H9 (cell line): Measurements from ENCODE around the gene RPS15A. TPM values are rescaled to one million over a fixed set of nuclear protein-coding genes. Genes with fewer than 3 reads are reported as not detected.
"Not testable (repeated sequence)": the region's sequence is repeated elsewhere in the genome, so short reads cannot be mapped to it uniquely, and the experiment has no call there.

ENCODE experiments used
- DNase-seq: peaks from one replicate; pipeline ENCODE4 v3.0.0-alpha.2; 2017
- H2AFZ ChIP-seq: one replicate; pipeline ENCODE4 v1.6.1; 2013; ENCODE audit warnings: mild to moderate bottlenecking, low read length, control low read depth, moderate library complexity
- H2AK5ac ChIP-seq: 2 replicates; pipeline ENCODE4 v1.6.1; 2013; ENCODE audit warnings: low read length, control low read depth, mixed read lengths; ENCODE audit not compliant: insufficient read length
- H2BK120ac ChIP-seq: one replicate; pipeline ENCODE4 v1.6.1; 2013; ENCODE audit warnings: low read depth, mild to moderate bottlenecking, low read length, control low read depth, inconsistent platforms; ENCODE audit not compliant: poor library complexity, severe bottlenecking
- H2BK12ac ChIP-seq: 2 replicates; pipeline ENCODE4 v1.6.1; 2013; ENCODE audit warnings: low read length, control low read depth, mixed read lengths, low read depth; ENCODE audit not compliant: insufficient read length
- H2BK15ac ChIP-seq: 2 replicates; pipeline ENCODE4 v1.6.1; 2013; ENCODE audit warnings: low read depth, low read length, control low read depth
- H2BK20ac ChIP-seq: one replicate; pipeline ENCODE4 v1.6.1; 2013; ENCODE audit warnings: low read depth, mild to moderate bottlenecking, low read length, control low read depth, inconsistent platforms; ENCODE audit not compliant: poor library complexity, severe bottlenecking
- H2BK5ac ChIP-seq: 2 replicates; pipeline ENCODE4 v1.6.1; 2013; ENCODE audit warnings: low read length, control low read depth, mixed read lengths; ENCODE audit not compliant: insufficient read length
- H3K14ac ChIP-seq: 2 replicates; pipeline ENCODE4 v1.6.1; 2013; ENCODE audit warnings: low read length, control low read depth; ENCODE audit not compliant: insufficient read depth
- H3K18ac ChIP-seq: 2 replicates; pipeline ENCODE4 v1.6.1; 2013; ENCODE audit warnings: low read depth, mild to moderate bottlenecking, mixed read lengths, low read length, control low read depth; ENCODE audit not compliant: insufficient read length
- H3K23ac ChIP-seq: 2 replicates; pipeline ENCODE4 v1.6.1; 2013; ENCODE audit warnings: low read length, control low read depth, mixed read lengths, low read depth; ENCODE audit not compliant: insufficient read length
- H3K23me2 ChIP-seq: 2 replicates; pipeline ENCODE4 v1.6.1; 2013; ENCODE audit warnings: low read depth, mild to moderate bottlenecking, mixed read lengths, low read length, control low read depth; ENCODE audit not compliant: insufficient read length, poor library complexity, severe bottlenecking
- H3K27ac ChIP-seq: 2 replicates; pipeline ENCODE4 v1.5.1; 2013; ENCODE audit warnings: low read length, control low read depth, mixed read lengths, low read depth; ENCODE audit not compliant: insufficient read length
- H3K27me3 ChIP-seq: 2 replicates; pipeline ENCODE4 v1.6.1; 2013; ENCODE audit warnings: low read length, control low read depth, inconsistent platforms; ENCODE audit not compliant: insufficient read depth
- H3K4ac ChIP-seq: 2 replicates; pipeline ENCODE4 v1.6.1; 2013; ENCODE audit warnings: low read depth, mild to moderate bottlenecking, control low read depth, inconsistent platforms, low read length, moderate library complexity
- H3K4me1 ChIP-seq: 2 replicates; pipeline ENCODE4 v1.6.1; 2013; ENCODE audit warnings: low read length, control low read depth, inconsistent platforms; ENCODE audit not compliant: insufficient read depth
- H3K4me2 ChIP-seq: 2 replicates; pipeline ENCODE4 v1.6.1; 2013; ENCODE audit warnings: low read length, control low read depth, mixed read lengths; ENCODE audit not compliant: insufficient read length, insufficient read depth
- H3K56ac ChIP-seq: 2 replicates; pipeline ENCODE4 v1.6.1; 2013; ENCODE audit warnings: low read depth, mild to moderate bottlenecking, mixed read lengths, low read length, control low read depth; ENCODE audit not compliant: insufficient read length
- H3K79me1 ChIP-seq: 2 replicates; pipeline ENCODE4 v1.6.1; 2013; ENCODE audit warnings: low read depth, mild to moderate bottlenecking, moderate library complexity, low read length, control low read depth, inconsistent platforms; ENCODE audit not compliant: insufficient read depth, poor library complexity, severe bottlenecking
- H3K79me2 ChIP-seq: 2 replicates; pipeline ENCODE4 v1.6.1; 2013; ENCODE audit warnings: low read length, control low read depth, inconsistent platforms; ENCODE audit not compliant: insufficient read depth
- H3K9ac ChIP-seq: 2 replicates; pipeline ENCODE4 v1.6.1; 2013; ENCODE audit warnings: low read length, control low read depth, mixed read lengths; ENCODE audit not compliant: insufficient read length; ENCODE audit errors: extremely low read depth
- H3K9me3 ChIP-seq: one replicate; pipeline ENCODE4 v1.6.1; 2013; ENCODE audit warnings: low read depth, low read length, inconsistent platforms; ENCODE audit not compliant: control insufficient read depth
- H3T11ph ChIP-seq: one replicate; pipeline ENCODE4 v1.6.1; 2013; ENCODE audit warnings: mild to moderate bottlenecking, low read length, control low read depth, inconsistent platforms
- H4K20me1 ChIP-seq: one replicate; pipeline ENCODE4 v1.6.1; 2013; ENCODE audit not compliant: control insufficient read depth, insufficient read length, insufficient read depth
- H4K5ac ChIP-seq: 2 replicates; pipeline ENCODE4 v1.6.1; 2013; ENCODE audit warnings: low read depth, mild to moderate bottlenecking, mixed read lengths, low read length, control low read depth; ENCODE audit not compliant: insufficient read length
- H4K8ac ChIP-seq: replicated peaks from 2 replicates; pipeline ENCODE4 v1.6.1; 2013; ENCODE audit warnings: low read length, control low read depth, mixed read lengths, low read depth; ENCODE audit not compliant: insufficient read length
- H4K91ac ChIP-seq: 2 replicates; pipeline ENCODE4 v1.6.1; 2013; ENCODE audit warnings: low read depth, mild to moderate bottlenecking, moderate library complexity, mixed read lengths, low read length, control low read depth; ENCODE audit not compliant: insufficient read length
- H3K27ac Mint-ChIP-seq, 3 experiments: 2 replicates in 2 of 3; 3 replicates in 1 of 3; pipeline ENCODE4 v1.8.0; 2020 to 2021; ENCODE audit warnings: mixed read lengths in 3 of 3, mild to moderate bottlenecking in 1 of 3, moderate library complexity in 1 of 3
- H3K27me3 Mint-ChIP-seq: 2 replicates; pipeline ENCODE4 v1.8.0; 2021; ENCODE audit warnings: low read depth, mild to moderate bottlenecking, moderate library complexity, mixed read lengths
- H3K36me3 Mint-ChIP-seq, 3 experiments: 2 replicates in 2 of 3; 3 replicates in 1 of 3; pipeline ENCODE4 v1.8.0; 2020 to 2021; ENCODE audit warnings: low read depth in 3 of 3, mixed read lengths in 3 of 3; ENCODE audit not compliant: insufficient read depth in 1 of 3
- H3K4me1 Mint-ChIP-seq, 2 experiments: 2 replicates each; pipeline ENCODE4 v1.8.0; 2020; ENCODE audit warnings: mixed read lengths in 2 of 2
- H3K4me3 Mint-ChIP-seq, 2 experiments: 2 replicates in 1 of 2; 3 replicates in 1 of 2; pipeline ENCODE4 v1.8.0; 2020 to 2021; ENCODE audit warnings: mild to moderate bottlenecking in 2 of 2, mixed read lengths in 2 of 2, moderate library complexity in 1 of 2
- H3K9me3 Mint-ChIP-seq, 2 experiments: 2 replicates in 1 of 2; 3 replicates in 1 of 2; pipeline ENCODE4 v1.8.0; 2020; ENCODE audit warnings: mild to moderate bottlenecking in 2 of 2, mixed read lengths in 2 of 2, moderate library complexity in 1 of 2
- WGBS: extraction: QIAGEN DNeasy Blood & Tissue Kit; methylation state at CpG from one replicate; pipeline ENCODE4 v1.1.7; 2013; ENCODE audit warnings: missing lambda C conversion rate, low lambda C conversion rate, mixed read lengths; ENCODE audit not compliant: insufficient read length; ENCODE audit errors: extremely low coverage; 5-methylcytosine and 5-hydroxymethylcytosine counted together
- total RNA-seq: library from RNA; stranded (reverse); gene quantifications from 2 replicates; pipeline ENCODE4 v1.2.1, GENCODE V29; 2021
- TF ChIP-seq, protein P1 (sequence below): fragments of 200-600 bp; sonication (generic); conservative IDR thresholded peaks from 3 replicates; pipeline ENCODE4 v1.8.0; 2021; ENCODE audit warnings: antibody characterized with exemption, mild to moderate bottlenecking

The RPS15A gene
- total RNA-seq, 1 experiment from 2014 or later = 1,990 TPM

DNA sequence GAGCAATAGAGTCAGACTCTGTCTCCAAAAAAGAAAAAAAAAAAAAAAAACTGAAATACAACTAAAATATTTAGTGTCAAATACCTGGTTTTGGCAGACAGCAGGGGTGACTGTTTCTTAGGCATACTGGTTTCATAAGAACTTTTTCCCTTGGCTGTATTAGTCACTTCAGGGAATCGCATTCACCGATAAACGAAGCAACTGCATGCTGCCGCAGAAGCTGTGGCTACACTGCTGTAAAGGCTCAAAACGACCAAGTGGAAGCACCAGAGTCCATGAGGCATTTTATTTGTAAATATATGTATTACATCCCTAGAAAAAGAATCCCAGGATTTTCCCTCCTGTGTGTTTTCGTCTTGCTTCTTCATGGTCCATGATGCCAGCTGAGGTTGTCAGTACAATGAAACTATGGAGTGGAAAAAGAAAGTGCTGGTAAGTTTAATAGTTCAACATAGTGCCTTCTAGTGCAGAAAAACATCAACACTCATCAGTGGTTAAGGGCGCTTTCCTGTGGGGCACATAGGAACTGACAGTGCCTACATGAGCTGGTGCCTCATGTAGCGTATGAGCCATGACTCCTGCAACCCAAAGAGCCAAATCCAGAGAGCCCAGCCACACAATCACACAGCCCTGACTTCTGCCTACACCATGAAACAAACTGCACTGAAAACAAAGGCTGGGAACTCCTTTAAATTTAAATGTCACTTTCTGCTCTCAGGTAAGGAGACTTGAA lies 7.3 kb downstream of the RPS15A start:
- no peak overlapping the region for H3K4me3 Mint-ChIP-seq
- H4K91ac ChIP-seq = no peak overlapping the region
- no peak overlapping the region for H3K56ac ChIP-seq
- H3K9me3 Mint-ChIP-seq = no peaks in the 10 kb centered on the region
- peaks cover 34% of the 10 kb centered on the region for H3K79me2 ChIP-seq
- 0 out of 2 replicates have a peak, but pooled peaks cover 5% of the 10 kb centered on the region for H3K4me1 ChIP-seq
- H4K5ac ChIP-seq = no peak overlapping the region
- no peaks in the 10 kb centered on the region for H4K20me1 ChIP-seq
- H3K9me3 ChIP-seq = no peaks in the 10 kb centered on the region
- DNase-seq = no peak
- H3K18ac ChIP-seq = no peak overlapping the region
- no peak overlapping the region for H3K27ac ChIP-seq
- H3K23ac ChIP-seq = no peak overlapping the region
- no peaks in the 10 kb centered on the region for H3K27me3 ChIP-seq
- WGBS = no CpG with 5 or more reads among the region's 8 CpGs
- no peak overlapping the region for H2BK20ac ChIP-seq
- H3K79me1 ChIP-seq = peaks cover 12% of the 10 kb centered on the region
- peaks cover 44 to 56% (median 52%) of the 10 kb centered on the region in 3 experiments for H3K36me3 Mint-ChIP-seq
- peaks cover 23 to 25% of the 10 kb centered on the region in 2 experiments for H3K4me1 Mint-ChIP-seq
- H2BK15ac ChIP-seq = no peak overlapping the region
- no peak overlapping the region for H2BK5ac ChIP-seq
- H2AK5ac ChIP-seq = no peak overlapping the region
- H3K4ac ChIP-seq = no peak overlapping the region
- TF ChIP-seq, protein P1, sequence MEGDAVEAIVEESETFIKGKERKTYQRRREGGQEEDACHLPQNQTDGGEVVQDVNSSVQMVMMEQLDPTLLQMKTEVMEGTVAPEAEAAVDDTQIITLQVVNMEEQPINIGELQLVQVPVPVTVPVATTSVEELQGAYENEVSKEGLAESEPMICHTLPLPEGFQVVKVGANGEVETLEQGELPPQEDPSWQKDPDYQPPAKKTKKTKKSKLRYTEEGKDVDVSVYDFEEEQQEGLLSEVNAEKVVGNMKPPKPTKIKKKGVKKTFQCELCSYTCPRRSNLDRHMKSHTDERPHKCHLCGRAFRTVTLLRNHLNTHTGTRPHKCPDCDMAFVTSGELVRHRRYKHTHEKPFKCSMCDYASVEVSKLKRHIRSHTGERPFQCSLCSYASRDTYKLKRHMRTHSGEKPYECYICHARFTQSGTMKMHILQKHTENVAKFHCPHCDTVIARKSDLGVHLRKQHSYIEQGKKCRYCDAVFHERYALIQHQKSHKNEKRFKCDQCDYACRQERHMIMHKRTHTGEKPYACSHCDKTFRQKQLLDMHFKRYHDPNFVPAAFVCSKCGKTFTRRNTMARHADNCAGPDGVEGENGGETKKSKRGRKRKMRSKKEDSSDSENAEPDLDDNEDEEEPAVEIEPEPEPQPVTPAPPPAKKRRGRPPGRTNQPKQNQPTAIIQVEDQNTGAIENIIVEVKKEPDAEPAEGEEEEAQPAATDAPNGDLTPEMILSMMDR = no peak
- no peak overlapping the region for H3T11ph ChIP-seq
- H2BK120ac ChIP-seq = no peak overlapping the region
- no peak overlapping the region for H2AFZ ChIP-seq
- H3K4me2 ChIP-seq = no peak overlapping the region
- H3K27ac Mint-ChIP-seq = peak overlapping the region in 2 of 3 experiments; percentile 49 to 87; a peak in 2 of 7 replicates
- no peak overlapping the region for H4K8ac ChIP-seq
- H3K9ac ChIP-seq = no peak overlapping the region
- no peak overlapping the region for H2BK12ac ChIP-seq
- H3K14ac ChIP-seq = no peak overlapping the region
- no peaks in the 10 kb centered on the region; the same call in 1 of the 2 replicates for H3K27me3 Mint-ChIP-seq
- no peaks in the 10 kb centered on the region for H3K23me2 ChIP-seq

DNA sequence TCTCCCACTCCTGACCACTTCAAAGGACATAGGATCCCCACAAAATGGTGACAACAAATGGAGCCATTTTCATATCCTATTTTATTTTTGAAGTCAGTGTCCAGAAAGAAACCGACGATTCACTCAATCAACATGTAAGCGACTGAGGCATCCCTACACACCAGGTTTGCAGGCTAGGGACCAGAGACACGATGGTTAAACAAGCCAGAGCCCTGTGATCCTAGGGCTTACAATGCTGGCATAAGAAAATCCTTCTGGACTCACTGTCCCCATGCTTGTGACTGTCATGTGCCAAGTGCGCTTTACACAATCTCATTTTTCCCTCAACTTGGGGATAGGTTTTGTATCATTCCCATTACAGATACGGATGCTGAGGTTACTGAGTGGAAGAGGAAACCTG lies 8.9 kb downstream of the RPS15A start:
- H3K79me2 ChIP-seq = peaks cover 19% of the 10 kb centered on the region
- not testable (repeated sequence) for H4K20me1 ChIP-seq, H3K4ac ChIP-seq, H4K5ac ChIP-seq, H3K14ac ChIP-seq, H2BK120ac ChIP-seq, H3K79me1 ChIP-seq, H3K27ac ChIP-seq, H3K18ac ChIP-seq, H2BK20ac ChIP-seq, H2BK5ac ChIP-seq, H3T11ph ChIP-seq, H3K23ac ChIP-seq, DNase-seq, H3K27me3 ChIP-seq, H3K9me3 Mint-ChIP-seq, H3K4me3 Mint-ChIP-seq, H2BK15ac ChIP-seq, H3K4me1 ChIP-seq, H2AFZ ChIP-seq, H3K9ac ChIP-seq, H3K56ac ChIP-seq, H2AK5ac ChIP-seq, H3K27me3 Mint-ChIP-seq, H4K91ac ChIP-seq, H4K8ac ChIP-seq, H2BK12ac ChIP-seq, H3K4me2 ChIP-seq, H3K23me2 ChIP-seq, H3K9me3 ChIP-seq, H3K27ac Mint-ChIP-seq
- H3K4me1 Mint-ChIP-seq = peaks cover 12% of the 10 kb centered on the region in 2 experiments
- H3K36me3 Mint-ChIP-seq = peaks cover 32 to 41% (median 36%) of the 10 kb centered on the region in 3 experiments; a peak in 6 of 7 replicates
- no CpG with 5 or more reads among the region's 6 CpGs for WGBS
